Stimulated activated CD8-positive, alpha-beta memory T cell treated with anti-CD3 and anti-CD28 coated beads, Interleukin-2, amount 100 ng/mL, for 48 hours (primary cell): ENCODE results near the gene ASXL1.
"Not testable (repeated sequence)": the region's sequence is repeated elsewhere in the genome, so short reads cannot be mapped to it uniquely, and the experiment has no call there.

ENCODE experiments used
- DNase-seq, 2 donors: peaks; one replicate each; pipeline ENCODE4 v3.0.0-alpha.2; 2020; ENCODE audit warnings: low read depth in 2 of 2

The ASXL1 gene

GRCh38 chr20:32362901-32363364, 4.8 kb downstream of the ASXL1 start:
- no peak for DNase-seq

GRCh38 chr20:32363492-32363891, 5.4 kb downstream of the ASXL1 start:
- DNase-seq: no peak

- no peak for DNase-seq
Measured at GRCh38 chr20:32364554-32365208, 6.5 kb downstream of the ASXL1 start.

- DNase-seq: no peak
Measured at GRCh38 chr20:32365564-32365963, 7.4 kb downstream of the ASXL1 start.

- DNase-seq: no peak
Measured at GRCh38 chr20:32366380-32366779, 8.2 kb downstream of the ASXL1 start.

GRCh38 chr20:32368323-32368722, 10.2 kb downstream of the ASXL1 start:
- no peak for DNase-seq

- DNase-seq: no peak
Measured at GRCh38 chr20:32368925-32369324, 10.8 kb downstream of the ASXL1 start.

- no peak for DNase-seq
Measured at GRCh38 chr20:32370897-32371296, 12.8 kb downstream of the ASXL1 start.

GRCh38 chr20:32378461-32378860, 20.3 kb downstream of the ASXL1 start:
- DNase-seq: no peak

- DNase-seq: not testable (repeated sequence)
Measured at GRCh38 chr20:32380037-32380436, 21.9 kb downstream of the ASXL1 start.

- DNase-seq: no peak
Measured at GRCh38 chr20:32380745-32381144, 22.6 kb downstream of the ASXL1 start.

GRCh38 chr20:32382102-32382950, 24.2 kb downstream of the ASXL1 start:
- no peak for DNase-seq

GRCh38 chr20:32383441-32383840, 25.3 kb downstream of the ASXL1 start:
- not testable (repeated sequence) for DNase-seq

GRCh38 chr20:32385541-32385940, 27.4 kb downstream of the ASXL1 start:
- no peak for DNase-seq

GRCh38 chr20:32386091-32386490, 28.0 kb downstream of the ASXL1 start:
- DNase-seq: no peak

GRCh38 chr20:32387252-32387651, 29.1 kb downstream of the ASXL1 start:
- no peak for DNase-seq

GRCh38 chr20:32391003-32391402, 32.9 kb downstream of the ASXL1 start:
- no peak for DNase-seq

- no peak for DNase-seq
Measured at GRCh38 chr20:32395066-32395465, 36.9 kb downstream of the ASXL1 start.

GRCh38 chr20:32396646-32397160, 38.6 kb downstream of the ASXL1 start:
- DNase-seq: no peak

GRCh38 chr20:32397567-32398084, 39.5 kb downstream of the ASXL1 start:
- no peak for DNase-seq

GRCh38 chr20:32400476-32400875, 42.3 kb downstream of the ASXL1 start:
- no peak for DNase-seq

GRCh38 chr20:32404017-32404416, 45.9 kb downstream of the ASXL1 start:
- DNase-seq: no peak

- DNase-seq: no peak
Measured at GRCh38 chr20:32406701-32407100, 48.6 kb downstream of the ASXL1 start.
